Smooth muscle cell (in vitro differentiated cells): Measurements from ENCODE around the gene C6orf15. TPM values are rescaled to one million over a fixed set of nuclear protein-coding genes. Genes with fewer than 3 reads are reported as not detected.

Source experiments
- DNase-seq: peaks from one replicate; lab custom pipeline; 2025; ENCODE audit not compliant: unreplicated experiment; lab: John Stamatoyannopoulos, UW
- H2AFZ ChIP-seq: fragments of 200-600 bp; sonication (generic); 2 replicates; pipeline ENCODE4 v1.6.0; 2016; ENCODE audit warnings: antibody characterized with exemption, low read depth, mild to moderate bottlenecking
- H3F3A ChIP-seq: fragments of 200-600 bp; sonication (generic); 2 replicates; pipeline ENCODE4 v1.6.0; 2017; ENCODE audit warnings: antibody characterized with exemption, low read depth
- H3K27ac ChIP-seq: fragments of 200-600 bp; sonication (generic); 2 replicates; pipeline ENCODE4 v1.5.1; 2016; ENCODE audit warnings: low read depth, mild to moderate bottlenecking
- H3K27me3 ChIP-seq: fragments of 200-600 bp; sonication (generic); 2 replicates; pipeline ENCODE4 v1.6.1; 2016; ENCODE audit warnings: low read depth, mild to moderate bottlenecking
- H3K36me3 ChIP-seq: fragments of 200-600 bp; sonication (generic); 2 replicates; pipeline ENCODE4 v1.5.1; 2016; ENCODE audit warnings: low read depth
- H3K4me1 ChIP-seq: fragments of 200-600 bp; sonication (generic); 2 replicates; pipeline ENCODE4 v1.5.1; 2016; ENCODE audit warnings: low read depth
- H3K4me2 ChIP-seq: fragments of 200-600 bp; sonication (generic); 2 replicates; pipeline ENCODE4 v1.6.0; 2016; ENCODE audit warnings: mild to moderate bottlenecking
- H3K4me3 ChIP-seq: fragments of 200-600 bp; sonication (generic); 2 replicates; pipeline ENCODE4 v1.5.1; 2016; ENCODE audit warnings: mild to moderate bottlenecking
- H3K79me2 ChIP-seq: fragments of 200-600 bp; sonication (generic); 2 replicates; pipeline ENCODE4 v1.6.0; 2016; ENCODE audit warnings: low read depth, mild to moderate bottlenecking
- H3K9ac ChIP-seq: fragments of 200-600 bp; sonication (generic); 2 replicates; pipeline ENCODE4 v1.6.0; 2016; ENCODE audit warnings: low read depth
- H3K9me3 ChIP-seq: fragments of 200-600 bp; sonication (generic); replicated peaks from 2 replicates; pipeline ENCODE4 v1.5.1; 2016; ENCODE audit warnings: low read depth
- H4K20me1 ChIP-seq: fragments of 200-600 bp; sonication (generic); 2 replicates; pipeline ENCODE4 v1.6.0; 2016; ENCODE audit warnings: low read depth
- WGBS: methylation state at CpG from one replicate; pipeline ENCODE4 v1.1.7; 2016; ENCODE audit warnings: low lambda C conversion rate; 5-methylcytosine and 5-hydroxymethylcytosine counted together
- polyA plus RNA-seq: library from polyadenylated mRNA; unstranded; fragments of >200 nt; fragmentation: Nextera tagmentation; extraction: Ambion mirVana; gene quantifications from 2 replicates; pipeline ENCODE4 v1.2.1, GENCODE V29; 2016
- total RNA-seq: library from RNA; depleted of rRNA; stranded (reverse); fragments of >200 nt; gene quantifications from 2 replicates; pipeline ENCODE4 v1.2.3, GENCODE V29; 2014
- TF ChIP-seq, protein P1 (sequence below): fragments of 200-600 bp; sonication (generic); IDR thresholded peaks from 2 replicates; pipeline ENCODE4 v1.5.1; 2017; ENCODE audit warnings: borderline replicate concordance, mild to moderate bottlenecking, antibody characterized with exemption; ENCODE audit not compliant: insufficient read depth, poor library complexity, severe bottlenecking

The C6orf15 gene
- total and polyA plus RNA-seq, 2 experiments from 2014 or later = 0.94 to 1.5 TPM

DNA sequence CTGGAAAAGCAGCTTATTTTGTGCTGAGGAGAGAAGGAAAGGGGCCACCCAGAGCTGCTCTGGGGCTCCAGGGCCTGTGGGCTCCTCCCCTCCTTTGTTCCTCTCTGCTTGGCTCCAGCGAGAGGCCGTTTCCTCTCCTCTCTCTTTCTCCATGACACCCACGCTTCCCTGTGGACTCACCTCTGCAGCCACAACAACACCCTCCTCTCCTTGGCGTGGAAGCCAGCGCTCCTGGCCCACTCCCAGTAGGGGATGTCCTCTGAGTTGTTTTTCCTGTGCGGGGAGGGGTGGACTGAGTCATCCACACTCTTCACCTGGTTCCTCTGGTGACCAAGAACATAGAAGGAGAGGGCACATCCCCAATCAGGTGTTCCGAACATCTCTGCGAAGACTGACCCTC lies 12.8 kb upstream of the C6orf15 start:
- Histone ChIP-seq H3F3A (no peaks in the 10 kb centered on the region), H3K9ac (no peak overlapping the region), H3K9me3 (no peaks in the 10 kb centered on the region), H2AFZ (no peak overlapping the region), H3K27me3 (no peaks in the 10 kb centered on the region), H3K4me1 (no peaks in the 10 kb centered on the region), H3K36me3 (no peaks in the 10 kb centered on the region), H3K4me2 (no peak overlapping the region), H3K4me3 (no peak overlapping the region), H3K79me2 (no peaks in the 10 kb centered on the region), H4K20me1 (no peaks in the 10 kb centered on the region), H3K27ac (no peak overlapping the region)
- no peak for DNase-seq
- 66% methylated on average over 8 of the region's 8 CpGs for WGBS
- TF ChIP-seq, protein P1, sequence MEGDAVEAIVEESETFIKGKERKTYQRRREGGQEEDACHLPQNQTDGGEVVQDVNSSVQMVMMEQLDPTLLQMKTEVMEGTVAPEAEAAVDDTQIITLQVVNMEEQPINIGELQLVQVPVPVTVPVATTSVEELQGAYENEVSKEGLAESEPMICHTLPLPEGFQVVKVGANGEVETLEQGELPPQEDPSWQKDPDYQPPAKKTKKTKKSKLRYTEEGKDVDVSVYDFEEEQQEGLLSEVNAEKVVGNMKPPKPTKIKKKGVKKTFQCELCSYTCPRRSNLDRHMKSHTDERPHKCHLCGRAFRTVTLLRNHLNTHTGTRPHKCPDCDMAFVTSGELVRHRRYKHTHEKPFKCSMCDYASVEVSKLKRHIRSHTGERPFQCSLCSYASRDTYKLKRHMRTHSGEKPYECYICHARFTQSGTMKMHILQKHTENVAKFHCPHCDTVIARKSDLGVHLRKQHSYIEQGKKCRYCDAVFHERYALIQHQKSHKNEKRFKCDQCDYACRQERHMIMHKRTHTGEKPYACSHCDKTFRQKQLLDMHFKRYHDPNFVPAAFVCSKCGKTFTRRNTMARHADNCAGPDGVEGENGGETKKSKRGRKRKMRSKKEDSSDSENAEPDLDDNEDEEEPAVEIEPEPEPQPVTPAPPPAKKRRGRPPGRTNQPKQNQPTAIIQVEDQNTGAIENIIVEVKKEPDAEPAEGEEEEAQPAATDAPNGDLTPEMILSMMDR = no peak

DNA sequence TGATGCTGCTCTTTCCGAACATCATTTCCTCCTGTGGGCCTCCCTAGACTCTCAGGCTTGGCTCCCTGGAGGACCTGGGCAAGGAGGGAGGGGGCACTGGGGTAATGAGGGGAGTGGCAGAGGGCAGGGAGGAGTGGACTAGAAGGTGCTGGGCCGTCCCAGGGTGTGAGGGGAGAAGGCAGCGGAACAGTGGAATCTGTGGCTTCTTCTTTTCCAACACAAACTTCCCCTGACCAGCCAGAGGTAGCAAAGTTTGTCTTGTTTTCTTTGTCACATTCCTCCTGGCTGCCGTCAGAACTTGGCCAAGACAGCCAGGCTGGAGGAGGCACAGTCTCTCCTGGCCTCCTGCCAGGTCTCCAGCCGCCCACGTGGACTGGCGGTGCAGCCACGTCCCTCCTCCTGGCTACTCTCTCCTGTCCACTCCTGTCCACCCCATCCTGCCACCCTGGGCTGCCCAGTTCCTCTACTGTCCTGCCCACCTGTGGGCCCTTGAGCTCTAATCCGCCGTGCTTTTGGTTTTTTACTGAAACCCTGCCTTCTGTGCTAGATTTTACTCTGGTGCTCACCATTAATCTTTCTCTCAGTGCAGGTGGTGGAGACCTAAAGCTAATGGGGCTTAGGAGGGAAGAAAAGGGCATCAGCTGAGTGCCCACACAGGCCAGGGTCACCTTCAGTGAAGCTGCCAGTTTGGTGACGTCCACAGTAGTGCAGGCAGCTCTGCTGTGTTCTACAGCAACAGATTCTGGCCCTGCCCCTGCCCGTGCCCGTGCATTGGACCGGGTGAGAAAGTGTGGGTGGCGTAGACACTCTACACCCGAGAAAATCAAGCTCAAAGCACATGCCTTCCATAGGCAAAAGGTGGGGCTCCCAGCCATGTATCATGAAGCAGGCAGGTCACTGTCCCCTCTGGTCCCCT lies 10.7 kb upstream of the C6orf15 start:
- peak overlapping the region; percentile 77 for H3K9ac ChIP-seq
- WGBS = 61% methylated on average over 16 of the region's 16 CpGs
- TF ChIP-seq, protein P1 = no peak
- no peaks in the 10 kb centered on the region for H3F3A ChIP-seq
- DNase-seq = peak; percentile 14
- no peaks in the 10 kb centered on the region for H3K4me1 ChIP-seq
- no peak overlapping the region for H2AFZ ChIP-seq
- no peaks in the 10 kb centered on the region for H4K20me1 ChIP-seq
- H3K4me2 ChIP-seq = no peak overlapping the region
- H3K27ac ChIP-seq = peak overlapping the region; percentile 81
- H3K9me3 ChIP-seq = no peaks in the 10 kb centered on the region
- H3K36me3 ChIP-seq = no peaks in the 10 kb centered on the region
- no peaks in the 10 kb centered on the region for H3K79me2 ChIP-seq
- H3K27me3 ChIP-seq = no peaks in the 10 kb centered on the region
- no peak overlapping the region for H3K4me3 ChIP-seq

DNA sequence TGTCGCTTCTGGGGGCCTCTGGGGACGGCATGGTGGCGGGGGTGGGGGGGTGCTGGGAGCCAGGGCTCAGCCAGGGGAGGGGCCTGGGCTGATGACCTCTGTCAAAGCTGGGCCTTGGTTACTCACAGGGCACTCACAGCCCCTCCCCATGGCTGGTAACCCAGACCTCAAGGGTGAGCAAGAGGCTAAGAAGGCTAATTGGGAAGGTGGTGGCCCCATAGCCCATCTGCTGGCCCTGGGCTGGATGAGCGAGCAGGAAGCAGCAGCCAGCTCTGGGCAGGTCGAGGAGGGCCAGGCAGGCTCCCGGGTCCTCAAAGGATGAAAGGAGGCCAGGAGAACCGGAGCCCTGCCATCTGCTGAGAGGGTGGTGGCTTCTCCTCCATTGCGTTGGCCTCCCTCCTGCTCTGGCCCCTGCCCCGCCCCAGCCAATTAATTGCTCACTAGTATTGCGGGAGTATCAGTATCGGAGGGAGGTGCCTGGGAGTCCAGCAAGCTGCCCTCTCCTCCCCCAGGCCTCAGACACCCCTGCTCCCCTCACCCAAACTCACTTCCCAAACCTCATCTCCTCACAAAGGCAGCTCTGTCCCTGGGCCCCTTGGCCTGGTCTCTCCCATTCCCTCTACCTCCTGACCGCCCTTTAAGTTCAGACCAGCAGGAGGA lies 8.9 kb upstream of the C6orf15 start:
- H3K27me3 ChIP-seq = no peaks in the 10 kb centered on the region
- no peaks in the 10 kb centered on the region for H3F3A ChIP-seq
- H3K27ac ChIP-seq = no peak overlapping the region
- 90% methylated on average over 12 of the region's 12 CpGs for WGBS
- no peak overlapping the region for H2AFZ ChIP-seq
- H3K79me2 ChIP-seq = no peaks in the 10 kb centered on the region
- no peak overlapping the region for H3K4me2 ChIP-seq
- H3K4me3 ChIP-seq = no peak overlapping the region
- no peaks in the 10 kb centered on the region for H3K36me3 ChIP-seq
- DNase-seq = no peak
- no peak overlapping the region for H3K9ac ChIP-seq
- no peaks in the 10 kb centered on the region for H3K4me1 ChIP-seq
- no peaks in the 10 kb centered on the region for H4K20me1 ChIP-seq
- TF ChIP-seq, protein P1 = no peak
- H3K9me3 ChIP-seq = no peaks in the 10 kb centered on the region
